GM23248 (cell line): ENCODE measurements around the gene PID1.

Source experiments
- EZH2 ChIP-seq: fragments of 200-600 bp; sonication (generic); IDR thresholded peaks from 2 replicates; pipeline ENCODE4 v1.6.1; 2018; ENCODE audit warnings: antibody characterized with exemption, mild to moderate bottlenecking; ENCODE audit not compliant: insufficient read depth, poor library complexity, severe bottlenecking
- EZH2phosphoT487 ChIP-seq: fragments of 200-600 bp; sonication (generic); IDR thresholded peaks from 2 replicates; pipeline ENCODE4 v1.6.1; 2018; ENCODE audit warnings: antibody characterized with exemption, moderate library complexity, mild to moderate bottlenecking, low read depth; ENCODE audit not compliant: insufficient read depth

GRCh38 chr2:229210641-229211040 is 60.4 kb downstream of the PID1 start:
- TF ChIP-seq EZH2, result no peak
- no peak for TF ChIP-seq EZH2phosphoT487
